Right lobe of liver (tissue), 6 donors: ENCODE measurements around the gene PRKCZ. TPM values are rescaled to one million over a fixed set of nuclear protein-coding genes. Genes with fewer than 3 reads are reported as not detected.
A peak's percentile ranks its signal among the peaks of the same experiment; 100 is the strongest.

ENCODE experiments used
- ATAC-seq, 4 donors: fragments of 200-7000 bp; cut with Tn5 transposase; one replicate each; pipeline ENCODE4 v1.9.1; 2020; ENCODE audit warnings: mild to moderate bottlenecking in 4 of 4, moderate library complexity in 4 of 4
- DNase-seq, 3 donors: peaks; one replicate each; pipeline ENCODE4 v3.0.0-alpha.2; 2020
- H3K27ac ChIP-seq, 3 donors: fragments of 200-600 bp; one replicate each; pipeline ENCODE4 v1.8.0; 2022
- H3K27me3 ChIP-seq, 2 donors: fragments of 200-600 bp; one replicate each; pipeline ENCODE4 v1.8.0; 2022
- H3K36me3 ChIP-seq, 4 donors: fragments of 200-600 bp; sonication (generic) in 1 of 4; one replicate each; pipeline versions ENCODE4 v1.5.1 to v1.8.0; 2017 to 2022; ENCODE audit warnings: control low read depth in 1 of 4
- H3K4me1 ChIP-seq, 4 donors: fragments of 200-600 bp; sonication (generic) in 1 of 4; one replicate each; pipeline versions ENCODE4 v1.5.1 to v1.8.0; 2017 to 2022; ENCODE audit warnings: control low read depth in 1 of 4
- H3K4me3 ChIP-seq, 3 donors: fragments of 200-600 bp; one replicate each; pipeline ENCODE4 v1.8.0; 2022
- H3K9me3 ChIP-seq, 4 donors: fragments of 200-600 bp; sonication (generic) in 1 of 4; one replicate each; pipeline versions ENCODE4 v1.5.1 to v1.8.0; 2017 to 2022; ENCODE audit warnings: control low read depth in 1 of 4
- CTCF ChIP-seq, 4 donors: fragments of 200-600 bp in 3 of 4; fragments of 450-650 bp in 1 of 4; IDR thresholded peaks; one replicate each; pipeline versions ENCODE4 v1.5.1 to v1.8.0; 2016 to 2022; ENCODE audit warnings: antibody characterized with exemption in 4 of 4, mild to moderate bottlenecking in 2 of 4
- POLR2A ChIP-seq: fragments of 450-650 bp; IDR thresholded peaks from one replicate; pipeline ENCODE4 v1.6.1; 2017; ENCODE audit warnings: antibody characterized with exemption, mild to moderate bottlenecking
- WGBS: methylation state at CpG from one replicate; pipeline ENCODE4 v1.1.6; 2018; ENCODE audit warnings: low coverage, low lambda C conversion rate; ENCODE audit not compliant: insufficient coverage; ENCODE audit errors: missing lambda C conversion rate; 5-methylcytosine and 5-hydroxymethylcytosine counted together
- intact Hi-C, 2 donors: fragments of 100-400 bp; cut with DNase I; formaldehyde crosslinking; loops; one replicate each; pipeline versions ENCODE4 v1.11.2 to v1.14.1; 2022
- total RNA-seq, 6 experiments: library from RNA; depleted of rRNA in 2 of 6; stranded (reverse); fragments of >200 nt in 2 of 6; fragmentation: NEBNext Ultra II Directional in 3 of 6; extraction: Animal tissue kit (Norgen Biotek cat#: 25700) in 3 of 6; gene quantifications; one replicate each; pipeline versions ENCODE4 v1.1.0 to v1.2.4, GENCODE V29; 2016 to 2023
- donor health status: DM: no; HTN: yes; CAD: no.
- donor health status: DM: no; HTN: no; CAD: no.
- donor health status: DM: no; HTN: no; CAD: no.
- donor health status: DM: no; HTN: yes; CAD: no.
- donor health status: DM: no; HTN: yes; CAD: no.

PRKCZ gene
- total RNA-seq, 6 experiments from 2014 or later, result 10.3 to 20.1 (median 15.8) TPM

GRCh38 chr1:2106659-2107405 lies 56.6 kb downstream of the PRKCZ start:
- H3K27ac ChIP-seq, result no peak overlapping the region
- H3K36me3 ChIP-seq, result no peaks in the 10 kb centered on the region
- peaks cover 0 to 8% (median 0%) of the 10 kb centered on the region in 4 donors for H3K4me1 ChIP-seq
- TF ChIP-seq POLR2A (no peak), CTCF (IDR thresholded peaks at IDR 0.05) (no peak)
- intact Hi-C loops, result no loop called here
- DNase-seq (peak in 1 of 3 donors; percentile 43), ATAC-seq (no peak)
- H3K4me3 ChIP-seq, result no peak overlapping the region
- 83% methylated on average over 15 of the region's 37 CpGs for WGBS
- no peaks in the 10 kb centered on the region for H3K27me3 ChIP-seq
- no peaks in the 10 kb centered on the region for H3K9me3 ChIP-seq

GRCh38 chr1:2107586-2108212 lies 57.5 kb downstream of the PRKCZ start:
- 93% methylated on average over 6 of the region's 23 CpGs for WGBS
- intact Hi-C loops, result no loop called here
- Histone ChIP-seq H3K9me3 (no peaks in the 10 kb centered on the region), H3K4me1 (peaks cover 0 to 8% (median 0%) of the 10 kb centered on the region in 4 donors), H3K4me3 (no peak overlapping the region), H3K36me3 (no peaks in the 10 kb centered on the region), H3K27me3 (no peaks in the 10 kb centered on the region), H3K27ac (no peak overlapping the region)
- ATAC-seq (no peak), DNase-seq (peak in 1 of 3 donors; percentile 38)
- TF ChIP-seq POLR2A (no peak), CTCF (IDR thresholded peaks at IDR 0.05) (no peak)

- H3K4me1 ChIP-seq, result peaks cover 0 to 8% (median 0%) of the 10 kb centered on the region in 4 donors
- peak in 1 of 3 donors; percentile 46 for DNase-seq
- no peak for ATAC-seq
- H3K36me3 ChIP-seq, result no peaks in the 10 kb centered on the region
- WGBS, result 91% methylated on average over 8 of the region's 33 CpGs
- no peak for TF ChIP-seq POLR2A
- TF ChIP-seq CTCF (IDR thresholded peaks at IDR 0.05), result peak in 2 of 4 donors; percentile 11 to 16
- intact Hi-C loops, result no loop called here
- no peaks in the 10 kb centered on the region for H3K9me3 ChIP-seq
- H3K4me3 ChIP-seq, result no peak overlapping the region
- no peak overlapping the region for H3K27ac ChIP-seq
- H3K27me3 ChIP-seq, result no peaks in the 10 kb centered on the region
These were observed 58.1 kb downstream of the PRKCZ start for GRCh38 chr1:2108213-2108876.

- intact Hi-C loops, result no loop called here
- H3K27me3 ChIP-seq, result no peaks in the 10 kb centered on the region
- ATAC-seq, result no peak
- no peak for TF ChIP-seq POLR2A
- no peak for TF ChIP-seq CTCF (IDR thresholded peaks at IDR 0.05)
- no peaks in the 10 kb centered on the region for H3K36me3 ChIP-seq
- H3K4me3 ChIP-seq, result no peak overlapping the region
- WGBS, result 90% methylated on average over 9 of the region's 28 CpGs
- no peaks in the 10 kb centered on the region for H3K9me3 ChIP-seq
- H3K27ac ChIP-seq, result no peak overlapping the region
- peaks cover 0 to 8% (median 0%) of the 10 kb centered on the region in 4 donors for H3K4me1 ChIP-seq
- DNase-seq, result peak in 1 of 3 donors; percentile 27
These were observed 58.8 kb downstream of the PRKCZ start for GRCh38 chr1:2108877-2109580.
